Nephron progenitor cell (in vitro differentiated cells): ENCODE measurements around the gene CPNE9.

Experiments
- DNase-seq: peaks from one replicate; pipeline ENCODE4 v3.0.0; 2021
- H3K27ac Mint-ChIP-seq: 2 replicates; pipeline ENCODE4 v1.8.0; 2021; ENCODE audit warnings: mild to moderate bottlenecking, moderate library complexity, mixed read lengths
- H3K27me3 Mint-ChIP-seq: 2 replicates; pipeline ENCODE4 v1.8.0; 2021; ENCODE audit warnings: mild to moderate bottlenecking, low read depth, mixed read lengths; ENCODE audit not compliant: poor library complexity
- H3K36me3 Mint-ChIP-seq: 2 replicates; pipeline ENCODE4 v1.8.0; 2021; ENCODE audit warnings: low read depth, mixed read lengths
- H3K4me1 Mint-ChIP-seq: 2 replicates; pipeline ENCODE4 v1.8.0; 2021; ENCODE audit warnings: mixed read lengths
- H3K4me3 Mint-ChIP-seq: 2 replicates; pipeline ENCODE4 v1.8.0; 2021; ENCODE audit warnings: mild to moderate bottlenecking, moderate library complexity, mixed read lengths
- H3K9me3 Mint-ChIP-seq: 2 replicates; pipeline ENCODE4 v1.8.0; 2021; ENCODE audit warnings: mild to moderate bottlenecking, moderate library complexity, mixed read lengths
- CTCF ChIP-seq: fragments of 200-600 bp; sonication (generic); IDR thresholded peaks from 2 replicates; pipeline ENCODE4 v1.5.0; 2021; ENCODE audit warnings: antibody characterized with exemption

Gene CPNE9

GRCh38 chr3:9746330-9746729, 42.7 kb downstream of the CPNE9 start:
- Mint-ChIP-seq H3K4me3 (no peak overlapping the region), H3K9me3 (no peaks in the 10 kb centered on the region), H3K36me3 (peaks cover 62% of the 10 kb centered on the region), H3K27ac (no peak overlapping the region), H3K4me1 (peaks cover 25% of the 10 kb centered on the region), H3K27me3 (peaks cover 3% of the 10 kb centered on the region)
- TF ChIP-seq CTCF, result no peak
- DNase-seq, result no peak

- Mint-ChIP-seq H3K4me3 (no peak overlapping the region), H3K36me3 (peaks cover 70% of the 10 kb centered on the region), H3K4me1 (peaks cover 31% of the 10 kb centered on the region), H3K27ac (no peak overlapping the region), H3K27me3 (peaks cover 3% of the 10 kb centered on the region), H3K9me3 (no peaks in the 10 kb centered on the region)
- no peak for TF ChIP-seq CTCF
- DNase-seq, result no peak
Measured at GRCh38 chr3:9747267-9747666, 43.6 kb downstream of the CPNE9 start.

- peak overlapping the region; percentile 94 for H3K4me3 Mint-ChIP-seq
Measured at GRCh38 chr3:9748031-9748430, 44.4 kb downstream of the CPNE9 start.

GRCh38 chr3:9749296-9749644, 45.6 kb downstream of the CPNE9 start:
- DNase-seq, result no peak
- H3K27me3 Mint-ChIP-seq, result peaks cover 3% of the 10 kb centered on the region
- H3K9me3 Mint-ChIP-seq, result no peaks in the 10 kb centered on the region
- peaks cover 31% of the 10 kb centered on the region for H3K4me1 Mint-ChIP-seq
- peaks cover 63% of the 10 kb centered on the region for H3K36me3 Mint-ChIP-seq
- peak overlapping the region; percentile 98 for H3K27ac Mint-ChIP-seq
- H3K4me3 Mint-ChIP-seq, result peak overlapping the region; percentile 94
- TF ChIP-seq CTCF, result no peak

More at GRCh38 chr3:9748031-9748430, 44.4 kb downstream of the CPNE9 start:
- no peak for TF ChIP-seq CTCF
- Mint-ChIP-seq H3K9me3 (no peaks in the 10 kb centered on the region), H3K36me3 (peaks cover 66% of the 10 kb centered on the region), H3K4me1 (peaks cover 31% of the 10 kb centered on the region), H3K27ac (no peak overlapping the region), H3K27me3 (peaks cover 3% of the 10 kb centered on the region)
- DNase-seq, result no peak

- peaks cover 31% of the 10 kb centered on the region for H3K4me1 Mint-ChIP-seq
- no peak for TF ChIP-seq CTCF
- peaks cover 58% of the 10 kb centered on the region for H3K36me3 Mint-ChIP-seq
- H3K4me3 Mint-ChIP-seq, result peak within 1 kb of the TSS; percentile 94
- H3K9me3 Mint-ChIP-seq, result no peaks in the 10 kb centered on the region
- peak; percentile 95 for DNase-seq
- H3K27ac Mint-ChIP-seq, result peak within 1 kb of the TSS; percentile 98
- peaks cover 3% of the 10 kb centered on the region for H3K27me3 Mint-ChIP-seq
Measured at GRCh38 chr3:9749645-9750555, 46.3 kb downstream of the CPNE9 start, which contains the start of gene OGG1. Gene OGG1, plus strand, starts transcription at chr3:9749952. Its CDS starts 335 bp downstream, at chr3:9750287.
